HepG2 (cell line): Measurements from ENCODE around the gene SPINDOC. TPM values are rescaled to one million over a fixed set of nuclear protein-coding genes. Genes with fewer than 3 reads are reported as not detected.

Experiments used
- ATAC-seq: fragments of 200-7000 bp; cut with Tn5 transposase; 3 replicates; pipeline ENCODE4 v1.9.1; 2020; ENCODE audit warnings: mild to moderate bottlenecking, moderate library complexity
- BruUV-seq: library from RNA; stranded (reverse); fragments of 400-500 nt; replicated peaks from 2 replicates; lab custom pipeline; 2021; lab: Mats Ljungman, UMichigan
- CTCF ChIA-PET: fragments of 300-600 bp; formaldehyde crosslinking; extraction: SDS; loops from one replicate; lab custom pipeline; 2021; ENCODE audit warnings: low total read pairs, inconsistent platforms, low intra/inter-chr PET ratio; lab: Yijun Ruan, JAX
- POLR2A ChIA-PET: fragments of 350-600 bp; sonication (Branson Sonifier 250); formaldehyde crosslinking; loops from one replicate; lab custom pipeline; 2020; ENCODE audit warnings: antibody characterized with exemption, inconsistent platforms; lab: Yijun Ruan, JAX
- DNase-seq: peaks from one replicate; pipeline ENCODE4 v3.0.0-alpha.2; 2015; ENCODE audit warnings: low spot score
- FAIRE-seq: peaks from 3 replicates; lab custom pipeline; 2011; peaks lifted over from hg19 to GRCh38; lab: Jason Lieb, UNC
- H2AFZ ChIP-seq: one replicate; pipeline ENCODE4 v1.6.1; 2011; ENCODE audit warnings: low read length, inconsistent platforms
- H3K27ac ChIP-seq: fragments of 300-600 bp; 3 replicates; pipeline ENCODE4 v1.8.0; 2011; ENCODE audit warnings: mixed run types, mild to moderate bottlenecking, mixed read lengths, low read length, inconsistent platforms; ENCODE audit not compliant: insufficient read depth; ENCODE audit errors: extremely low read length
- H3K27me3 ChIP-seq, 2 experiments: fragments of 200-600 bp in 1 of 2; 2 replicates in 1 of 2; 3 replicates in 1 of 2; pipeline versions ENCODE4 v1.6.0 to v1.8.0; 2011; ENCODE audit warnings: low read length in 2 of 2, mild to moderate bottlenecking in 2 of 2, moderate library complexity in 2 of 2, inconsistent platforms in 1 of 2; ENCODE audit not compliant: insufficient read depth in 2 of 2, control insufficient read depth in 1 of 2
- H3K36me3 ChIP-seq, 2 experiments: fragments of 200-600 bp in 1 of 2; replicated peaks in 1 of 2; 2 replicates in 1 of 2; 3 replicates in 1 of 2; pipeline versions ENCODE4 v1.5.1 to v1.8.0; 2011; ENCODE audit warnings: low read length in 2 of 2, inconsistent platforms in 1 of 2; ENCODE audit not compliant: insufficient read depth in 2 of 2, control insufficient read depth in 1 of 2
- H3K4me1 ChIP-seq: 2 replicates; pipeline ENCODE4 v1.5.1; 2012; ENCODE audit warnings: low read length, inconsistent platforms; ENCODE audit not compliant: insufficient read depth
- H3K4me2 ChIP-seq: 2 replicates; pipeline ENCODE4 v1.6.0; 2011; ENCODE audit warnings: low read depth, low read length, inconsistent platforms
- H3K4me3 ChIP-seq, 3 experiments: fragments of 200-600 bp in 1 of 3; sonication (generic), shearing (Covaris generic) in 1 of 3; replicated peaks in 1 of 3; 2 replicates each; pipeline ENCODE4 v1.5.1; 2011 to 2016; ENCODE audit warnings: low read length in 3 of 3, inconsistent platforms in 2 of 3, low read depth in 2 of 3, mild to moderate bottlenecking in 2 of 3, control low read depth in 1 of 3, mixed read lengths in 1 of 3; ENCODE audit not compliant: insufficient read depth in 1 of 3
- H3K79me2 ChIP-seq: one replicate; pipeline ENCODE4 v1.6.1; 2011; ENCODE audit warnings: low read length, inconsistent platforms; ENCODE audit not compliant: insufficient read depth
- H3K9ac ChIP-seq: 2 replicates; pipeline ENCODE4 v1.6.0; 2011; ENCODE audit warnings: mild to moderate bottlenecking, low read depth, low read length, inconsistent platforms; ENCODE audit not compliant: insufficient read depth
- H3K9me3 ChIP-seq: 2 replicates; pipeline ENCODE4 v1.5.1; 2012; ENCODE audit warnings: mild to moderate bottlenecking, low read length
- H4K20me1 ChIP-seq: 2 replicates; pipeline ENCODE4 v1.6.0; 2011; ENCODE audit warnings: inconsistent platforms, mild to moderate bottlenecking, low read length, moderate library complexity; ENCODE audit not compliant: insufficient read depth
- CHD4 ChIP-seq: fragments of 200-600 bp; sonication (generic); IDR thresholded peaks from 2 replicates; pipeline ENCODE4 v1.7.0; 2017; ENCODE audit warnings: mild to moderate bottlenecking, low read length, borderline replicate concordance
- DPF2 ChIP-seq: sonication (generic); formaldehyde crosslinking; IDR thresholded peaks from 2 replicates; pipeline ENCODE4 v1.4.0; 2020; ENCODE audit warnings: mild to moderate bottlenecking, low read depth, missing genetic modification reagents, borderline replicate concordance
- EEA1 ChIP-seq: sonication (generic); formaldehyde crosslinking; IDR thresholded peaks from 2 replicates; pipeline ENCODE4 v1.5.1; 2020; ENCODE audit warnings: mild to moderate bottlenecking, missing genetic modification reagents, borderline replicate concordance
- MLLT10 ChIP-seq: sonication (generic); formaldehyde crosslinking; IDR thresholded peaks from 2 replicates; pipeline ENCODE4 v1.4.0; 2020; ENCODE audit warnings: missing genetic modification reagents
- RBM22 ChIP-seq: fragments of 200-400 bp; formaldehyde crosslinking; optimal IDR thresholded peaks from 2 replicates; pipeline ENCODE3; 2017; ENCODE audit warnings: mild to moderate bottlenecking, low read length, moderate library complexity
- SOX13 ChIP-seq, 3 experiments: fragments of 450-650 bp in 1 of 3; sonication (generic) in 1 of 3; formaldehyde crosslinking in 1 of 3; IDR thresholded peaks in 2 of 3; conservative IDR thresholded peaks in 1 of 3; 2 replicates each; pipeline versions ENCODE4 v1.5.0 to v1.6.1; 2016 to 2020; ENCODE audit warnings: antibody characterized with exemption in 1 of 3, mild to moderate bottlenecking in 1 of 3, missing compliant biosample characterization in 1 of 3, missing genetic modification reagents in 1 of 3, moderate library complexity in 1 of 3
- TBX2 ChIP-seq: sonication (generic); formaldehyde crosslinking; IDR thresholded peaks from 2 replicates; pipeline ENCODE4 v1.5.0; 2020; ENCODE audit warnings: missing genetic modification reagents, mild to moderate bottlenecking, borderline replicate concordance
- TOPORS ChIP-seq: sonication (generic); formaldehyde crosslinking; IDR thresholded peaks from 2 replicates; pipeline ENCODE4 v1.8.0; 2023; ENCODE audit warnings: mild to moderate bottlenecking, missing genetic modification reagents
- ZC3H4 ChIP-seq: sonication (generic); formaldehyde crosslinking; IDR thresholded peaks from 2 replicates; pipeline ENCODE4 v1.4.0; 2020; ENCODE audit warnings: missing genetic modification reagents, borderline replicate concordance
- ZNF34 ChIP-seq: sonication (generic); formaldehyde crosslinking; IDR thresholded peaks from 2 replicates; pipeline ENCODE4 v1.4.0; 2020; ENCODE audit warnings: mild to moderate bottlenecking, missing genetic modification reagents, borderline replicate concordance
- WGBS: methylation state at CpG from one replicate; pipeline ENCODE4 v1.1.6; 2017; ENCODE audit warnings: low lambda C conversion rate; 5-methylcytosine and 5-hydroxymethylcytosine counted together
- in situ Hi-C: cut with HindIII; loops from 2 replicates; pipeline ENCODE4 v1.10.0; 2017; ENCODE audit warnings: low pct_unique_long_range_greater_than_20kb; ENCODE audit not compliant: extremely low pct_ligation_motif_present
- intact Hi-C: fragments of 100-400 bp; cut with micrococcal nuclease; formaldehyde crosslinking; loops from one replicate; pipeline ENCODE4 v1.10.0; 2022; ENCODE audit not compliant: unreplicated experiment
- polyA plus RNA-seq, 8 experiments: library from polyadenylated mRNA; depleted of rRNA in 3 of 8; stranded (reverse) in 7 of 8; unstranded in 1 of 8; fragments of >200 nt; fragmentation: Illumina TruSeq in 4 of 8; extraction: Trizol in 4 of 8; gene quantifications; 2 replicates each; pipeline versions ENCODE4 v1.2.1 to v1.2.3, GENCODE V29; 2011 to 2016; ENCODE audit warnings: low read depth in 4 of 8, missing spikeins in 1 of 8, mixed read lengths in 1 of 8; ENCODE audit not compliant: insufficient read depth in 1 of 8
- total RNA-seq, 5 experiments: library from RNA; depleted of rRNA; stranded (reverse); fragments of >200 nt; fragmentation: Illumina TruSeq; extraction: Trizol; gene quantifications; 2 replicates each; pipeline ENCODE4 v1.2.3, GENCODE V29; 2016; ENCODE audit warnings: low read depth in 1 of 5
- TF ChIP-seq, protein P1 (sequence below): sonication (generic); formaldehyde crosslinking; IDR thresholded peaks from 2 replicates; pipeline ENCODE4 v1.9.0; 2021; ENCODE audit warnings: missing genetic modification reagents, borderline replicate concordance
- TF ChIP-seq, protein P2 (sequence below): sonication (generic); formaldehyde crosslinking; IDR thresholded peaks from 2 replicates; pipeline ENCODE4 v1.5.1; 2020; ENCODE audit warnings: missing genetic modification reagents, mild to moderate bottlenecking, borderline replicate concordance
- TF ChIP-seq, protein P3 (sequence below): sonication (generic); formaldehyde crosslinking; IDR thresholded peaks from 2 replicates; pipeline ENCODE4 v1.5.1; 2020; ENCODE audit warnings: mild to moderate bottlenecking, missing genetic modification reagents, moderate library complexity
- TF ChIP-seq, protein P4 (sequence below): IDR thresholded peaks from 2 replicates; pipeline ENCODE4 v1.6.1; 2016; ENCODE audit warnings: low read depth

SPINDOC gene
- total and polyA plus RNA-seq, 2 of the 13 experiments (the other 11 are each of a cell fraction or from before 2014, with no cell fraction given) = 21.4 to 29.9 TPM

DNA sequence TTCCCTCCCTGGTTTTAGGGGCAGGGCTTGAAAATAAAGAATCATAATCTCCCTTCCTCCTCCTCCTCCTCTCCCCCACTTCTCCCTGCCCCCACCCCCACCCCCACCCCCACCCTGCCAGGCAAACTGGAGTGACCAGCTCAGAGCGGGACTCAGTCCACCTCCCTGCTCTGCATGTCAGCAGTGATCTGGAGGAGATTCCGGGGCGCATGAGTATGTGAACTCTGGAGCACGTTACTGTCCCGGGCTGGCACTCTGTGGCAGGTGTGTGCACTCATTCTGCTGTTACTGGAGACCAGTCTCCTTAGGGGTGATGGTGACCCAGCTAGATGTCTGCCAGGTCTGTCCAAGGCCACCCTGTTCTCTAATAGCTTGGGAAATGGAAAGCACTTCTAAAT, 59.5 kb downstream of the SPINDOC start (continued):
- TF ChIP-seq TOPORS (CRISPR knock-in tag) (no peak), MLLT10 (CRISPR knock-in tag) (no peak), RBM22 (no peak), TBX2 (CRISPR knock-in tag) (no peak), ZC3H4 (CRISPR knock-in tag) (no peak)
- TF ChIP-seq, protein P1, sequence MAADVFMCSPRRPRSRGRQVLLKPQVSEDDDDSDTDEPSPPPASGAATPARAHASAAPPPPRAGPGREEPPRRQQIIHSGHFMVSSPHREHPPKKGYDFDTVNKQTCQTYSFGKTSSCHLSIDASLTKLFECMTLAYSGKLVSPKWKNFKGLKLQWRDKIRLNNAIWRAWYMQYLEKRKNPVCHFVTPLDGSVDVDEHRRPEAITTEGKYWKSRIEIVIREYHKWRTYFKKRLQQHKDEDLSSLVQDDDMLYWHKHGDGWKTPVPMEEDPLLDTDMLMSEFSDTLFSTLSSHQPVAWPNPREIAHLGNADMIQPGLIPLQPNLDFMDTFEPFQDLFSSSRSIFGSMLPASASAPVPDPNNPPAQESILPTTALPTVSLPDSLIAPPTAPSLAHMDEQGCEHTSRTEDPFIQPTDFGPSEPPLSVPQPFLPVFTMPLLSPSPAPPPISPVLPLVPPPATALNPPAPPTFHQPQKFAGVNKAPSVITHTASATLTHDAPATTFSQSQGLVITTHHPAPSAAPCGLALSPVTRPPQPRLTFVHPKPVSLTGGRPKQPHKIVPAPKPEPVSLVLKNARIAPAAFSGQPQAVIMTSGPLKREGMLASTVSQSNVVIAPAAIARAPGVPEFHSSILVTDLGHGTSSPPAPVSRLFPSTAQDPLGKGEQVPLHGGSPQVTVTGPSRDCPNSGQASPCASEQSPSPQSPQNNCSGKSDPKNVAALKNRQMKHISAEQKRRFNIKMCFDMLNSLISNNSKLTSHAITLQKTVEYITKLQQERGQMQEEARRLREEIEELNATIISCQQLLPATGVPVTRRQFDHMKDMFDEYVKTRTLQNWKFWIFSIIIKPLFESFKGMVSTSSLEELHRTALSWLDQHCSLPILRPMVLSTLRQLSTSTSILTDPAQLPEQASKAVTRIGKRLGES (CRISPR knock-in tag) = no peak
- TF ChIP-seq, protein P2, sequence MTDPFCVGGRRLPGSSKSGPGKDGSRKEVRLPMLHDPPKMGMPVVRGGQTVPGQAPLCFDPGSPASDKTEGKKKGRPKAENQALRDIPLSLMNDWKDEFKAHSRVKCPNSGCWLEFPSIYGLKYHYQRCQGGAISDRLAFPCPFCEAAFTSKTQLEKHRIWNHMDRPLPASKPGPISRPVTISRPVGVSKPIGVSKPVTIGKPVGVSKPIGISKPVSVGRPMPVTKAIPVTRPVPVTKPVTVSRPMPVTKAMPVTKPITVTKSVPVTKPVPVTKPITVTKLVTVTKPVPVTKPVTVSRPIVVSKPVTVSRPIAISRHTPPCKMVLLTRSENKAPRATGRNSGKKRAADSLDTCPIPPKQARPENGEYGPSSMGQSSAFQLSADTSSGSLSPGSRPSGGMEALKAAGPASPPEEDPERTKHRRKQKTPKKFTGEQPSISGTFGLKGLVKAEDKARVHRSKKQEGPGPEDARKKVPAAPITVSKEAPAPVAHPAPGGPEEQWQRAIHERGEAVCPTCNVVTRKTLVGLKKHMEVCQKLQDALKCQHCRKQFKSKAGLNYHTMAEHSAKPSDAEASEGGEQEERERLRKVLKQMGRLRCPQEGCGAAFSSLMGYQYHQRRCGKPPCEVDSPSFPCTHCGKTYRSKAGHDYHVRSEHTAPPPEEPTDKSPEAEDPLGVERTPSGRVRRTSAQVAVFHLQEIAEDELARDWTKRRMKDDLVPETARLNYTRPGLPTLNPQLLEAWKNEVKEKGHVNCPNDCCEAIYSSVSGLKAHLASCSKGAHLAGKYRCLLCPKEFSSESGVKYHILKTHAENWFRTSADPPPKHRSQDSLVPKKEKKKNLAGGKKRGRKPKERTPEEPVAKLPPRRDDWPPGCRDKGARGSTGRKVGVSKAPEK = no peak

DNA sequence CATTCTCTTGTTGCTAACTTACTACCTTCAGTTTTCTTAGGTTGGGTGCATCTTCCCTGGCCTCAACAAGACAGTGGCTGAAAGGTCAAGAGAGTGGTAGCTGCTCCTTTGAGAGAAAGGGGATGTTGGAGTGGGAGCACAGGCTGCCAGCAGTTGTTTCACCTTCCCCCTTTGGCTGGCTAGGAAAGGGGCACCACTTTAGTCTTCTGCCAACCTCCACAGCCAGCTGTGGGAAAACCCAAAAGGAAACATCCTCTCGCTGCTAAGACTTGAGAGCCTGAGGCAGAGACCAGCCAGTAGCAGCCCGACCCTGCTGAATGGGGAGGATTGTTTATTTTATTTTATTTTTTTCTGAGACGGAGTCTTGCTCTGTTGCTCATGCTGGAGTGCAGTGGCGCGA, 60.1 kb downstream of the SPINDOC start:
- FAIRE-seq (no peak), ATAC-seq (no peak), DNase-seq (no peak)
- no peak overlapping the region for H3K4me3 ChIP-seq
- ChIA-PET POLR2A (interaction anchor here (1.2 to 2.1 kb wide), 3 partner anchors 10 to 47 kb away, joined by 4 to 15 read pairs (median 9); partner anchors contain the start of gene MARK2), CTCF (no interaction called here)
- no peak overlapping the region for H3K4me2 ChIP-seq
- no peaks in the 10 kb centered on the region for H4K20me1 ChIP-seq
- peaks cover 1 to 20% of the 10 kb centered on the region in 2 experiments; a peak in 4 of 5 replicates for H3K36me3 ChIP-seq
- WGBS = 99% methylated on average over 5 of the region's 5 CpGs
- no TSS peak for BruUV-seq
- no peak overlapping the region for H2AFZ ChIP-seq
- H3K79me2 ChIP-seq = peaks cover 51% of the 10 kb centered on the region
- in situ Hi-C loops (no loop called here), intact Hi-C loops (loop anchor here (2.0 kb wide), 1 partner anchor 107 kb away; no protein-coding TSS in a partner anchor)
- no peak overlapping the region for H3K9ac ChIP-seq
- peaks cover 26% of the 10 kb centered on the region for H3K4me1 ChIP-seq
- H3K27ac ChIP-seq = no peak overlapping the region
- no peaks in the 10 kb centered on the region for H3K9me3 ChIP-seq
- H3K27me3 ChIP-seq = no peaks in the 10 kb centered on the region
- TF ChIP-seq EEA1 (CRISPR knock-in tag) (no peak), ZNF34 (CRISPR knock-in tag) (no peak), DPF2 (CRISPR knock-in tag) (no peak), SOX13 (IDR thresholded peaks at IDR 0.05) (no peak), SOX13 (CRISPR knock-in tag; conservative IDR thresholded peaks at IDR 0.05 in 1 of 2, IDR thresholded peaks at IDR 0.05 in 1 of 2) (no peak), CHD4 (no peak)
- TF ChIP-seq, protein P3, sequence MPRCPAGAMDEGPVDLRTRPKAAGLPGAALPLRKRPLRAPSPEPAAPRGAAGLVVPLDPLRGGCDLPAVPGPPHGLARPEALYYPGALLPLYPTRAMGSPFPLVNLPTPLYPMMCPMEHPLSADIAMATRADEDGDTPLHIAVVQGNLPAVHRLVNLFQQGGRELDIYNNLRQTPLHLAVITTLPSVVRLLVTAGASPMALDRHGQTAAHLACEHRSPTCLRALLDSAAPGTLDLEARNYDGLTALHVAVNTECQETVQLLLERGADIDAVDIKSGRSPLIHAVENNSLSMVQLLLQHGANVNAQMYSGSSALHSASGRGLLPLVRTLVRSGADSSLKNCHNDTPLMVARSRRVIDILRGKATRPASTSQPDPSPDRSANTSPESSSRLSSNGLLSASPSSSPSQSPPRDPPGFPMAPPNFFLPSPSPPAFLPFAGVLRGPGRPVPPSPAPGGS = no peak
- TF ChIP-seq, protein P4, sequence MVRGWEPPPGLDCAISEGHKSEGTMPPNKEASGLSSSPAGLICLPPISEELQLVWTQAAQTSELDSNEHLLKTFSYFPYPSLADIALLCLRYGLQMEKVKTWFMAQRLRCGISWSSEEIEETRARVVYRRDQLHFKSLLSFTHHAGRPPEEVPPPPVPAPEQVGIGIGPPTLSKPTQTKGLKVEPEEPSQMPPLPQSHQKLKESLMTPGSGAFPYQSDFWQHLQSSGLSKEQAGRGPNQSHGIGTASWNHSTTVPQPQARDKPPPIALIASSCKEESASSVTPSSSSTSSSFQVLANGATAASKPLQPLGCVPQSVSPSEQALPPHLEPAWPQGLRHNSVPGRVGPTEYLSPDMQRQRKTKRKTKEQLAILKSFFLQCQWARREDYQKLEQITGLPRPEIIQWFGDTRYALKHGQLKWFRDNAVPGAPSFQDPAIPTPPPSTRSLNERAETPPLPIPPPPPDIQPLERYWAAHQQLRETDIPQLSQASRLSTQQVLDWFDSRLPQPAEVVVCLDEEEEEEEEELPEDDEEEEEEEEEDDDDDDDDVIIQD (CRISPR knock-in tag) = no peak
